ENCODE results near the gene CECR2.

- TF ChIP-seq CTCF (IDR thresholded peaks at IDR 0.05; ENCODE audit: borderline replicate concordance, extremely low read depth, low read length, poor library complexity, severe bottlenecking) (no peak), EZH2 (IDR thresholded peaks at IDR 0.05; ENCODE audit: borderline replicate concordance, low read depth, low read length, severe bottlenecking) (no peak)
Observed at GRCh38 chr22:17596226-17596625, 227.0 kb downstream of the CECR2 start.
